Stomach smooth muscle (tissue), 2 donors: Measurements from ENCODE around the gene PKHD1.

Source experiments
- H3K27ac ChIP-seq: one replicate; pipeline ENCODE4 v1.7.0; 2013; ENCODE audit warnings: mild to moderate bottlenecking, low read length, inconsistent platforms
- H3K27me3 ChIP-seq, 2 donors: one replicate each; pipeline ENCODE4 v1.7.0; 2013; ENCODE audit warnings: low read length in 2 of 2; ENCODE audit not compliant: insufficient read depth in 2 of 2, control insufficient read depth in 1 of 2
- H3K36me3 ChIP-seq, 2 donors: one replicate each; pipeline ENCODE4 v1.7.0; 2013; ENCODE audit warnings: low read length in 2 of 2; ENCODE audit not compliant: control insufficient read depth in 2 of 2, insufficient read depth in 2 of 2
- H3K4me1 ChIP-seq: one replicate; pipeline ENCODE4 v1.7.0; 2013; ENCODE audit warnings: low read length; ENCODE audit not compliant: control insufficient read depth, insufficient read depth
- H3K4me3 ChIP-seq, 2 donors: one replicate each; pipeline ENCODE4 v1.7.0; 2013; ENCODE audit warnings: low read length in 2 of 2
- H3K9ac ChIP-seq, 2 donors: one replicate each; pipeline ENCODE4 v1.7.0; 2013; ENCODE audit warnings: low read length in 2 of 2, mild to moderate bottlenecking in 1 of 2
- H3K9me3 ChIP-seq, 2 donors: one replicate each; pipeline ENCODE4 v1.7.0; 2013; ENCODE audit warnings: low read length in 2 of 2; ENCODE audit not compliant: control insufficient read depth in 2 of 2
- donor health status: healthy.
- donor health status: Pancreatic carcinoma.

PKHD1 gene, protein sequence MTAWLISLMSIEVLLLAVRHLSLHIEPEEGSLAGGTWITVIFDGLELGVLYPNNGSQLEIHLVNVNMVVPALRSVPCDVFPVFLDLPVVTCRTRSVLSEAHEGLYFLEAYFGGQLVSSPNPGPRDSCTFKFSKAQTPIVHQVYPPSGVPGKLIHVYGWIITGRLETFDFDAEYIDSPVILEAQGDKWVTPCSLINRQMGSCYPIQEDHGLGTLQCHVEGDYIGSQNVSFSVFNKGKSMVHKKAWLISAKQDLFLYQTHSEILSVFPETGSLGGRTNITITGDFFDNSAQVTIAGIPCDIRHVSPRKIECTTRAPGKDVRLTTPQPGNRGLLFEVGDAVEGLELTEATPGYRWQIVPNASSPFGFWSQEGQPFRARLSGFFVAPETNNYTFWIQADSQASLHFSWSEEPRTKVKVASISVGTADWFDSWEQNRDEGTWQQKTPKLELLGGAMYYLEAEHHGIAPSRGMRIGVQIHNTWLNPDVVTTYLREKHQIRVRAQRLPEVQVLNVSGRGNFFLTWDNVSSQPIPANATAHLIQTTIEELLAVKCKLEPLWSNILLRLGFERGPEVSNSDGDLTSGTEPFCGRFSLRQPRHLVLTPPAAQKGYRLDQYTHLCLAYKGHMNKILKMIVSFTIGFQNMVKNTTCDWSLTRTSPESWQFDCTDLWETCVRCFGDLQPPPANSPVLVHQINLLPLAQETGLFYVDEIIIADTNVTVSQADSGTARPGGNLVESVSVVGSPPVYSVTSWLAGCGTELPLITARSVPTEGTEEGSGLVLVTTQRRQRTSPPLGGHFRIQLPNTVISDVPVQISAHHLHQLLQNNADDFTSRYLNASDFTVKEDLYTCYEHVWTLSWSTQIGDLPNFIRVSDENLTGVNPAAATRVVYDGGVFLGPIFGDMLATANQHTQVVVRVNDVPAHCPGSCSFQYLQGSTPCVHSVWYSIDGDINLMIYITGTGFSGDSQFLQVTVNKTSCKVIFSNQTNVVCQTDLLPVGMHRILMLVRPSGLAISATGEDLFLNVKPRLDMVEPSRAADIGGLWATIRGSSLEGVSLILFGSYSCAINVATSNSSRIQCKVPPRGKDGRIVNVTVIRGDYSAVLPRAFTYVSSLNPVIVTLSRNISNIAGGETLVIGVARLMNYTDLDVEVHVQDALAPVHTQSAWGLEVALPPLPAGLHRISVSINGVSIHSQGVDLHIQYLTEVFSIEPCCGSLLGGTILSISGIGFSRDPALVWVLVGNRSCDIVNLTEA (N-terminal part only)

DNA sequence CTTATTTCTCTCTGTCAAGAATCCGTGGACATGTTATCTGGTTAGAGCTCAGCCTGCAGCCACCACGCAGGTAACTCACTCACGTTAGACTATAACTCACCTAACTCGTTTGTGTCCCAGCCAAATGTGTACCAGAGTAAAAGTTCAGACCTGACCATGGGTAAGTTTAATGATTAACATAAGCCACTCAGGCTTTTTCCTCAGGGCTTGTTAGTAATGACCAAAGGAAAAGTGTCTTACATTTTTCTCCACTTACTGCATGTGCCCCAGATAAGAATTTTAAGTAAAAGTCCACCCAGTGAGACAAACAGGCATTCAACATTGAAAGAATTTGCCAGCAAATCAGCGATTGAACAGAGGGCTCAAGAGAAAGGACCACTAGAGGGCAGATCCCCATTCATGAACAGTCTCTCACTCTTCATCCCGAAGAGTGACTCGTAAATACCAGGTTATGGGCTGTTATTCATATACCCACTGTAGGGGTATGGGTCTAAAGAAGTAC, at the start of gene PKHD1:
Gene PKHD1 (minus strand): TSS at position 116 of the 502 bp plus-strand sequence. CDS start 2,680 bp downstream, outside the sequence.
- Histone ChIP-seq H3K4me3 (no peak within 1 kb of the TSS), H3K9ac (no peak within 1 kb of the TSS), H3K27me3 (no peaks in the 10 kb centered on the region), H3K27ac (no peak within 1 kb of the TSS), H3K36me3 (no peaks in the 10 kb centered on the region), H3K4me1 (no peaks in the 10 kb centered on the region), H3K9me3 (no peaks in the 10 kb centered on the region)

DNA sequence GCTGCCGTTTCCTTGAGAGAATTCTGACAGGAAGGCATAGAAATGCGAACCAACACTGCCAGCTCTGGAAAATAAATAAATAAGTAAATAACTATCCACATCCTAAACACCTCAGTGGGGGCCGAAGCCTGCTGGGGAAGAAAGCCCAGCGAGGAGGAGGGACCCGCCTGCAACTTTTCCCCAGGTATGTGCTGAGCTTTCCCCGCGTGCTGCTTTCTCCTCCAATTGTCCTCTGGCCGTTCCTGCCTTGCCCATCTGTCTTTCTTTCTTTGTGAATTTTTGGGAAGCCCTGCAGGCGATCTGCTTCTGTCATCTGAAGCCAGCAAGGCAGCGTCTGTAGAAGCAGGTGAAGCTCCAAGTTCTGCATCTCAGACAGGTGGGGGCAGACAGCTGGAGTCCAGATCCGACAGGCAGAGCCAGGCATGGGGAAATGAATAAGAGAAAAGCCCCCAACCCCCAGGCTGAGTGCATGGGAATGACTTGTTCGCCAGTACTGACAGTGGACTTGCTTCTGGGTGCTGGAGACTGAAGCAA, 49.6 kb upstream of the PKHD1 start:
- Histone ChIP-seq H3K4me1 (peaks cover 12% of the 10 kb centered on the region), H3K27me3 (no peaks in the 10 kb centered on the region), H3K4me3 (no peak overlapping the region), H3K9ac (no peak overlapping the region), H3K36me3 (no peaks in the 10 kb centered on the region), H3K27ac (no peak overlapping the region), H3K9me3 (no peaks in the 10 kb centered on the region)

DNA sequence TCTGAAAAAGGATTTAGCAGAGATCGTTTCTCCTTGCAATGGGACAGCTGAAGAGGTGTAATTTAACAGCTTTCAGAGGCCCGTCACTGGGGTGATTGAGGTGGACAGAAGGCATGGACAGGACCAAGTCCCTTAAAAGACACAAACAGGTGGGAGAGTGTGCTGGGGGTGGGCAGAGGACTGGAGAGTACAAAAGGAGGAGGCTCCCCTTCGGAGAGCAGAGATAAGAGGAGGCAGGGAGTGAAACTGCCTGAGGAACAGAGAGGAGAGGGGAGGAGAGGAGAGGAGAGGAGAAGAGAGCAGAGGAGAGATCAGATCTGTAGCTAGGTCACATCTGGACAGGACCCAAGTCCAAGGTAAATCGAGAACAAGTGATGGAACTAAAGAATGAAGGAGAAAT, 48.6 kb upstream of the PKHD1 start:
- no peak overlapping the region for H3K4me3 ChIP-seq
- H3K9me3 ChIP-seq = no peaks in the 10 kb centered on the region
- H3K9ac ChIP-seq = no peak overlapping the region

DNA sequence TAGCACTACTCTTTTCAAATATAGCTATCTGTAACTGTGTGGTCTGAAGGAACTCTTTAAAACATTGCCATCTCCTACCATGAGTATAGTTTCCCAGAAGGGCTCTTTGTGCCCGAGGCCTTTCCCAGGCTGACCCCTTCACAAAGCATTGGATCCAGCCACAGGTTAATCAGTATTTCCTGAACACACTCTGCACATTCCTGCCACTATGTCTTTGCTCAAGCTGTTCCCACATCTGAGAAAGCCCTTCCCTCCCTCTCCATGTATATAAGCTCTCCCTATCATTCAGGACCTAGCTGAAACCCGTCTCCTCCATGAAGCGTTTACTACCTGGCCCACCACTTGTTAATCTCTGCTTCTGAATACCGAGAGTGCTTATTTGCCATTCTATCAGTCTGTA, 47.8 kb upstream of the PKHD1 start:
- Histone ChIP-seq H3K27me3 (no peaks in the 10 kb centered on the region), H3K9me3 (no peaks in the 10 kb centered on the region), H3K4me1 (peaks cover 8% of the 10 kb centered on the region), H3K36me3 (no peaks in the 10 kb centered on the region), H3K27ac (no peak overlapping the region), H3K4me3 (no peak overlapping the region), H3K9ac (no peak overlapping the region)

More for the DNA sequence above, 48.6 kb upstream of the PKHD1 start:
- Histone ChIP-seq H3K27ac (no peak overlapping the region), H3K36me3 (no peaks in the 10 kb centered on the region), H3K4me1 (peaks cover 12% of the 10 kb centered on the region), H3K27me3 (no peaks in the 10 kb centered on the region)

DNA sequence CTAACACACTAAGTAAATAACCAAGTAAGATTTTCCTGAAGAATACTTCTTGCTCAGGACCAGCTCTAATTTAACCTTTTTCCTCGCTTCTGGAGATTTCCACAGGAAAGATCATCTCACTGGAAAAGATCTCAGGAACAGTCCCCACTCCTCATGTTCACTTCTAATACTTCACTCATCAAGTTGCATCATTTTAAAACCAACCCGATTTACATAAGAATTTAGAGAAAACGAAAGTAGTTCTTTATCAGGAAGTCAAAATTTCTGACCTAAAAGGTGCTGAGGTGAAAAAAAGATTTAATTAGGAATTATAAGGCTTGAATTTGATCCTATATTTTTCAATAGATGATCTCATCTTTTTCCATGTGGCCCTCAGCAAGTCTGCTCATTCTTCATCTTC, 46.6 kb upstream of the PKHD1 start:
- no peaks in the 10 kb centered on the region for H3K27me3 ChIP-seq
- no peak overlapping the region for H3K9ac ChIP-seq
- no peak overlapping the region for H3K27ac ChIP-seq
- H3K36me3 ChIP-seq = no peaks in the 10 kb centered on the region
- no peaks in the 10 kb centered on the region for H3K4me1 ChIP-seq
- H3K4me3 ChIP-seq = no peak overlapping the region
- no peaks in the 10 kb centered on the region for H3K9me3 ChIP-seq

DNA sequence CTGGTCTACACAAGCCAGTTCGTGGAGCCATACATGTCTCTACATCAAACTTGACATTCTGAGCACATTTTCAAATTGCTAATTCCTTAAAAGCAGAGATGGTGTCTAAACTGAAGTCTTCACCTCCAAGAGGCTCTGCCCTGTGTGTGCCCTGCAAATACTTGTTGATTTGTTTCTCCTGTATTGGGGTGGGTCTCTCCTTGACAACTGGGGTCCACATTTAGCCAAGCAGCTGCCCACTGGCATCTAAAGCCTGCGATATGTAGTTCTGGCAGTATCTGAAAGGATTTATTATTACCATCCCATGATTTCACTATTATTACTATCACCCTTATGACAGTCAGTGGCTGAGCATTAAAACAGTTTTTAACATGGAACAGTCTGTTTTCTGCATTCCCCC, 45.9 kb upstream of the PKHD1 start:
- no peak overlapping the region for H3K9ac ChIP-seq

DNA sequence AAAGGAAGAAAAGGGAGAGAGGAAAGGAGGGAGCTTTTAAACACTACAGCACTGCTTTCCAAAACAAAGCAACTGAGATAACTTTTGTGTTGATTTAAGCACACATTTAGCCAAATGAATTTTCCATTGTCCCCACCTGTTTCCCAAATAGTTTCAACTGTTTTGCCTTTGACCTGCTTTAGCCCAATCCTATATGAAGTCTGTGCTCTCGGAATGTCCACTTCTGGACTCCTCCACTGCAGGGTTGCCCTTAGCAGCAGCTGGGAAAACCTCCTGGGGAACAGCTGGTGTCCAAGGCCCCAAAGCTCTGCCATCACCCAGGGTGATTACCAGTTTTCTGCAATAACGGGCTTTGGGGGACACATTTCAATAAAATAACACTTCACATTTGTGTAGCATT, 44.9 kb upstream of the PKHD1 start:
- Histone ChIP-seq H3K27me3 (no peaks in the 10 kb centered on the region), H3K4me3 (no peak overlapping the region), H3K27ac (no peak overlapping the region), H3K36me3 (no peaks in the 10 kb centered on the region), H3K9ac (no peak overlapping the region), H3K9me3 (no peaks in the 10 kb centered on the region), H3K4me1 (no peaks in the 10 kb centered on the region)

More for the DNA sequence above, 45.9 kb upstream of the PKHD1 start:
- Histone ChIP-seq H3K27ac (no peak overlapping the region), H3K27me3 (no peaks in the 10 kb centered on the region), H3K9me3 (no peaks in the 10 kb centered on the region), H3K4me3 (no peak overlapping the region), H3K36me3 (no peaks in the 10 kb centered on the region), H3K4me1 (no peaks in the 10 kb centered on the region)

DNA sequence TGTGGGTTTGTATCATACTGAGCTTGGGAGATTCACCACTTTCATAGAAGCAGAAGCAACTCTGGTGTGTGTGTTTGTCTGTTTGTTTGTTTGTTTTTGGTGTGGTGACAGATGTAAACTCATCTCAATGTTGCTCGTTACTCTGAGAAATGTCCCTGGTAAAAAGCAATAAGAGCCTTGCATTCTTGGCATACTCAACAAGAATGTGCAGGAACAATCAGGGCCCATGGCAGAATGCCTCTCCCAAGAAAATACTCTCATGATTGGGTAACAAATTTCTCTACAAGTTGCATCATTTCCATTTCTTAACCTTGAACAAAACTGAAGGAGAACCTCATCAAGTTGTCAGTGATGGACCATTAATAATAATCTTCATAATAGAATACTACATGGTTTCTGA, 43.0 kb upstream of the PKHD1 start:
- no peak overlapping the region for H3K4me3 ChIP-seq
- no peaks in the 10 kb centered on the region for H3K36me3 ChIP-seq
- no peaks in the 10 kb centered on the region for H3K27me3 ChIP-seq
- H3K9me3 ChIP-seq = no peaks in the 10 kb centered on the region
- no peak overlapping the region for H3K27ac ChIP-seq
- H3K4me1 ChIP-seq = no peaks in the 10 kb centered on the region
- no peak overlapping the region for H3K9ac ChIP-seq

DNA sequence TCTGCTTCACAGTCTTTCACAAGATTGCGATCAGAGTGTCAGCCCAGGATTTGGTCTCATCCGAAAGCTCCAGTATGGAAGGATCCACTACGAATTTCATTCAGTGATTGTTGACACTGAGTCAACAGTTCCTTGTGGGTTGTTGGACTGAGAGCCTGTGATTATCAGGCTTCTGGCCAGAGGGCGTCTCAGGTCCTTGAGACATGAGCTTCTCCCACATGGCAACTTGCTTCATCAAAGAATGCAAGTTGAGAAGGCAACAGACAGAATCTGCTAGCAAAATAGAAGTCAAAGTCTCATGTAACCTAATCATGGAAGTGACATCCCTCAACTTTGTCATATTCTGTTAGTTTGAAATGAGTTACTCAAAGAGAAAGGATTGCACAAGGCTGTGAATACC, 40.5 kb upstream of the PKHD1 start:
- Histone ChIP-seq H3K27ac (no peak overlapping the region), H3K9ac (no peak overlapping the region), H3K27me3 (no peaks in the 10 kb centered on the region), H3K36me3 (no peaks in the 10 kb centered on the region), H3K9me3 (no peaks in the 10 kb centered on the region), H3K4me1 (no peaks in the 10 kb centered on the region), H3K4me3 (no peak overlapping the region)

DNA sequence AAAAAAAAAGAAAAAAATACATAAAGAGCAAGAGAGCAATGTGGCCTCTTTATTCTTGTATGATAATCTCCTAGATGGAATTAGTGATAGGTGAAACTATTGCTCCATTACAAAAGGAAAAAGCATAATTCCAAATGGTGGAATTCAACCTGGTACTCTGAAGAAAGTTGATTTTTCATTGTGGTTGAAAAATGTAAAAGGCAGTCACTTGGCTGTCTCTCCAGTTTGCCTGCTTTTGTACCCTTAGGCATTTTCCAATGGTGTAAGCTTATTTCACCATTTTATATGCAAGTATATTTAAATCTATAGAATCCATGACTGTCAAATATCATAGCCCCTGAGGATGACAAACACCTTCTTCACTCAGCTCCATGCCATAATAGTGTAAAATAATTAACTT, 38.8 kb upstream of the PKHD1 start:
- Histone ChIP-seq H3K9me3 (no peaks in the 10 kb centered on the region), H3K4me1 (no peaks in the 10 kb centered on the region), H3K4me3 (no peak overlapping the region), H3K9ac (no peak overlapping the region), H3K27me3 (no peaks in the 10 kb centered on the region), H3K27ac (no peak overlapping the region), H3K36me3 (no peaks in the 10 kb centered on the region)
